SK-N-MC (cell line): ENCODE results near the gene KCNS3.

ENCODE experiments used
- EZH2 ChIP-seq: fragments of 200-600 bp; sonication (generic); IDR thresholded peaks from one replicate; pipeline ENCODE4 v1.6.1; 2017; ENCODE audit warnings: antibody characterized with exemption
- FOXP2 ChIP-seq: optimal IDR thresholded peaks from 2 replicates; pipeline ENCODE3; 2011; ENCODE audit warnings: mild to moderate bottlenecking, moderate library complexity; ENCODE audit not compliant: insufficient read depth; ENCODE audit errors: extremely low read length, control extremely low read depth
- POLR2AphosphoS5 ChIP-seq: IDR thresholded peaks from 2 replicates; pipeline ENCODE4 v1.6.1; 2012; ENCODE audit warnings: mild to moderate bottlenecking, low read depth, low read length, borderline replicate concordance

- TF ChIP-seq EZH2, result no peak
- TF ChIP-seq POLR2AphosphoS5, result no peak
- no peak for TF ChIP-seq FOXP2
Measured at GRCh38 chr2:17915099-17915498, 36.6 kb downstream of the KCNS3 start.
